Fibroblast of lung (primary cell): ENCODE results near the gene GCFC2.

ENCODE experiments used
- CTCF ChIP-seq, 2 donors: IDR thresholded peaks in 1 of 2; conservative IDR thresholded peaks in 1 of 2; 1 replicate in 1 of 2; 2 replicates in 1 of 2; pipeline ENCODE4 v1.5.1; 2011 to 2012; ENCODE audit warnings: low read length in 2 of 2, control low read depth in 1 of 2, inconsistent platforms in 1 of 2, low read depth in 1 of 2, mild to moderate bottlenecking in 1 of 2
- EZH2 ChIP-seq: IDR thresholded peaks from 2 replicates; pipeline ENCODE4 v1.5.1; 2012; ENCODE audit warnings: low read length, control low read depth, mild to moderate bottlenecking; ENCODE audit errors: missing control alignments

DNA sequence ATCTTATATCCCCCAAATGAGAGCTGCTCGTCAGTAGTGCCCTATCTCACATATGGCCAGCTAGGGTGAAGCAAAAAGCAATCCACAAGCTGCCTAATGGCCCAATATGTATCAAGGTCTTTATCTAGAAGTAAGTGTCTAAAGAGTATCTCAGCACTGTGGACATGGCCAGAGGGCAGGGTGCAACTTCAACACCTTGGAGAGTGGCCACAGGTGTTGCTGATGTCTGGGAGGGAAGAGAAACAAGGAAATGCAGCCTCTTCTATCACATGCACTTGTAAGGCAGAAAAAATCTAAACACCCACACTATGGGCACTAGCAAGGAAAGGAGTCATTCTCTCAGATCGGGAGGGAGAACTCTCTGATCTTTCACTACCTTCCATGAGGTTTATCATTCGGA is 87.8 kb downstream of the GCFC2 start:
- TF ChIP-seq CTCF (conservative IDR thresholded peaks at IDR 0.05 in 1 of 2, IDR thresholded peaks at IDR 0.05 in 1 of 2; ENCODE audit: low read depth in 1 of 2, low read length in 2 of 2): no peak
- no peak for TF ChIP-seq EZH2
